Activated B cell treated with CpG ODN at 0.5 μM for 24 hours (primary cell): Measurements from ENCODE around the gene SELENON. TPM values are rescaled to one million over a fixed set of nuclear protein-coding genes. Genes with fewer than 3 reads are reported as not detected.

Experiments used
- ATAC-seq: fragments of 200-7000 bp; cut with Tn5 transposase; one replicate; pipeline ENCODE4 v1.10.0; 2021; ENCODE audit warnings: low read depth, mild to moderate bottlenecking, moderate library complexity
- CTCF ChIA-PET: fragments of 350-600 bp; sonication (Branson Sonifier 250); formaldehyde crosslinking; loops from one replicate; lab custom pipeline; 2021; ENCODE audit warnings: antibody characterized with exemption; lab: Charles Lee
- POLR2A ChIA-PET: fragments of 350-600 bp; sonication (Branson Sonifier 250); formaldehyde crosslinking; loops from one replicate; lab custom pipeline; 2021; ENCODE audit warnings: antibody characterized with exemption; lab: Charles Lee
- DNase-seq: peaks from one replicate; pipeline ENCODE4 v3.0.0; 2022
- H3K27ac Mint-ChIP-seq: one replicate; pipeline ENCODE4 v1.8.0; 2020; ENCODE audit warnings: mixed read lengths
- H3K27me3 Mint-ChIP-seq: one replicate; pipeline ENCODE4 v1.8.0; 2021; ENCODE audit warnings: mixed read lengths
- H3K36me3 Mint-ChIP-seq: one replicate; pipeline ENCODE4 v1.8.0; 2021; ENCODE audit warnings: low read depth, mixed read lengths
- H3K4me1 Mint-ChIP-seq: one replicate; pipeline ENCODE4 v1.8.0; 2021; ENCODE audit warnings: mixed read lengths
- H3K4me3 Mint-ChIP-seq: one replicate; pipeline ENCODE4 v1.8.0; 2020; ENCODE audit warnings: mild to moderate bottlenecking, mixed read lengths
- H3K9me3 Mint-ChIP-seq: one replicate; pipeline ENCODE4 v1.8.0; 2020; ENCODE audit warnings: mixed read lengths
- CTCF ChIP-seq: fragments of 200-600 bp; IDR thresholded peaks from one replicate; pipeline ENCODE4 v1.8.0; 2022; ENCODE audit warnings: antibody characterized with exemption, mild to moderate bottlenecking
- intact Hi-C: fragments of 100-400 bp; cut with micrococcal nuclease; formaldehyde crosslinking; loops from one replicate; pipeline ENCODE4 v1.15.1; 2024
- total RNA-seq: library from RNA; stranded (reverse); gene quantifications from 2 replicates; pipeline ENCODE4 v1.2.3, GENCODE V29; 2022

SELENON gene
- total RNA-seq, 1 donor from 2014 or later = 15.1 TPM

- Mint-ChIP-seq H3K36me3 (peaks cover 14% of the 10 kb centered on the region), H3K9me3 (no peaks in the 10 kb centered on the region), H3K27ac (no peak overlapping the region), H3K27me3 (no peaks in the 10 kb centered on the region), H3K4me3 (no peak overlapping the region), H3K4me1 (peaks cover 26% of the 10 kb centered on the region)
- no peak for TF ChIP-seq CTCF
- intact Hi-C loops = no loop called here
- no peak for DNase-seq
- no peak for ATAC-seq
- CTCF ChIA-PET = no interaction called here
- POLR2A ChIA-PET = interaction anchor here (0.6 kb wide), 1 partner anchor 9 kb away, joined by 5 read pairs; no protein-coding TSS in a partner anchor
Measured at GRCh38 chr1:25804964-25805862, 5.2 kb downstream of the SELENON start.

- Mint-ChIP-seq H3K36me3 (peaks cover 14% of the 10 kb centered on the region), H3K4me1 (peaks cover 27% of the 10 kb centered on the region), H3K27ac (no peak overlapping the region), H3K9me3 (no peaks in the 10 kb centered on the region), H3K4me3 (no peak overlapping the region), H3K27me3 (no peaks in the 10 kb centered on the region)
- ChIA-PET POLR2A (no interaction called here), CTCF (no interaction called here)
- DNase-seq = no peak
- TF ChIP-seq CTCF = no peak
- no peak for ATAC-seq
- intact Hi-C loops = no loop called here
Measured at GRCh38 chr1:25805863-25806225, 5.9 kb downstream of the SELENON start.

GRCh38 chr1:25806418-25806817, 6.4 kb downstream of the SELENON start:
- ATAC-seq (no peak), DNase-seq (no peak)
- H3K4me3 Mint-ChIP-seq = no peak overlapping the region
- ChIA-PET CTCF (no interaction called here), POLR2A (interaction anchor here (0.7 kb wide), 1 partner anchor 1851 kb away, joined by 6 read pairs; no protein-coding TSS in a partner anchor)
- H3K27ac Mint-ChIP-seq = no peak overlapping the region
- peaks cover 27% of the 10 kb centered on the region for H3K4me1 Mint-ChIP-seq
- H3K36me3 Mint-ChIP-seq = peaks cover 14% of the 10 kb centered on the region
- no peak for TF ChIP-seq CTCF
- H3K9me3 Mint-ChIP-seq = no peaks in the 10 kb centered on the region
- no peaks in the 10 kb centered on the region for H3K27me3 Mint-ChIP-seq
- intact Hi-C loops = no loop called here

- DNase-seq (no peak), ATAC-seq (no peak)
- intact Hi-C loops = no loop called here
- H3K36me3 Mint-ChIP-seq = peaks cover 14% of the 10 kb centered on the region
- H3K27ac Mint-ChIP-seq = no peak overlapping the region
- H3K27me3 Mint-ChIP-seq = no peaks in the 10 kb centered on the region
- H3K9me3 Mint-ChIP-seq = no peaks in the 10 kb centered on the region
- CTCF ChIA-PET = no interaction called here
- peaks cover 26% of the 10 kb centered on the region for H3K4me1 Mint-ChIP-seq
- TF ChIP-seq CTCF = no peak
- H3K4me3 Mint-ChIP-seq = no peak overlapping the region
- POLR2A ChIA-PET = no interaction called here
Measured at GRCh38 chr1:25807480-25808390, 7.7 kb downstream of the SELENON start.
